Dedifferentiated amniotic fluid mesenchymal stem cell (primary cell): ENCODE measurements around the gene TSPAN9.

Source experiments
- DNase-seq: peaks from one replicate; pipeline ENCODE4 v3.0.0-alpha.2; 2016; ENCODE audit errors: extremely low spot score

TSPAN9 gene

DNA sequence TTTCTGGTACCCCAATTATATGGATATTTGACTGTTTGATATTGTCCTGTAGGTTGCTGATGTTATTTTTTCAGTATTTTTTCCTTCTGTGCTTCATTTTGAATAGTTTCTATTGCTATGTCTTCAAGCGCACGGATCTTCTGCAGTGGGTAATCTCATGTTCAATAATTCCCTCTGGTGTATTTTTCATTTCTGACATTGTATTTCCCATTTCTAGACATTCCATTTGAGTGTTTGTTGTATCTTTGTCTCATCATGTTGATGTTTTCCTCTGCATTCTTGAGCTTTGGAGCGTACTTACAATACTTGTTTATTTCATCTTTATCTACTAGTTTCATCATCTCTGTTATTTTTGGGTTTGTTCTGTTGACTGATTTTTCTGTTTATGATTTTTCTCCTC, 22.0 kb downstream of the TSPAN9 start:
- no peak for DNase-seq

DNA sequence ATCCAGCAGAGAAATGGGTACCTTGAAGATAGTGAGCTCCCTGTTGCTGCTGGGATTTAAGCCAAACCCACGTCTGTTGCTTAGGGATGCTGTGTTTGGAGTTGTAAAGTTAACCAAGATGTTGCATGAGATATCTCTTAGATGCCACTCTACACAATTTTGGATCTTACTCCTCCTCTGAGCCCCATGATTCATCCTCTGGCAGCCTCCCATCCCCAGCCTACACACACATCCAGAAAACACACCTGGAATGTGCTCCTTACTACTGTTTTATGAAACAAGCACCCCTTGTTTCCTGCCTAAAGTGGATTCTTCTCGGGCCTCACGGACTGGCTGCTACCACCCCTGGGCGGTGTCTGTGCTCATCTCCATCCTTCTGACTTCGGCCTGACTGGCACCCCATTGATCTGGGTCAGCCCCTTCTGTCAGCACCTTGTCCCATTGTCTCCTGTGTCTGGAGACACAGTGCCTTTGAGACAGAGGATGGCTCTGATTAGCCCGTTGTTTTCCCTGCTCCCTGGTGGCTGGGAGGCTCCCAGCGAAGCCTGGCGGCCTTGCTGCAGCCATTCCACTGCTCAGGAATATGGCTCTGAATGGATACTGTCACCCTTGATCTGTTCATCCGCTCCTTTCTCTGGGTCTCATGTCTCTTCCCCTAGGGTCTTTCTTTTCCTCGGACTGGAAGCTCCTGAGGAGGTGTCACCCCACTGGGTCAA, 24.3 kb downstream of the TSPAN9 start:
- DNase-seq = no peak

DNA sequence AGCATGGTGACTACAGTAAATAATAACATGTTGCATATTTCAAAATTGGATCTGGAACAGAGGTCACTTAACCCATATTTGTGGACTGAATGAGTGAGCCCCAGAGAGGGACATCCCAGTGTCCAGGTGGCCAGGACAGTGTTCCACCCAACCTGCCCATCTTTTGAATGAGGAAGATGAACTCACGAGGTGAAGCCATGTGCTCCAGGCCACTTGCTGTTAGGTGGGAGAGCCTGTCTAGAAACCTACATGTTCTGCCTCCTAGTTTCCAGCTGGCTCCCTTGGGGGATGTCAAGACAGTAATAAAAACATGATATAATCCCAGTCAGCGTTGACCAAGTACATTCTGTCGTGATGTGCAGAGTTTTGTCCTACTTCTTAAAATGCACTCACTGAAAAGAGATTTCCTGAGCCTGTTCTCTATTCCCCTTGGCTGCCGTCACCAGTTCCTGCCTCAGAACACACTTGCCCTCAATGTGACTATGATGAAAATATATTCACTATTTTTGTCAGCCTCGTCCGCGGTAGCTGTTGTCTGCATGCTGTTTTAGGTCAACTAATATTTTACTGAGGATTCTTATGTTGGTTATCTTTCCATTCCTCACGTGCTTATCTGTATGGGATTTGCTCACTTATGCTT, 25.7 kb downstream of the TSPAN9 start:
- DNase-seq = no peak

DNA sequence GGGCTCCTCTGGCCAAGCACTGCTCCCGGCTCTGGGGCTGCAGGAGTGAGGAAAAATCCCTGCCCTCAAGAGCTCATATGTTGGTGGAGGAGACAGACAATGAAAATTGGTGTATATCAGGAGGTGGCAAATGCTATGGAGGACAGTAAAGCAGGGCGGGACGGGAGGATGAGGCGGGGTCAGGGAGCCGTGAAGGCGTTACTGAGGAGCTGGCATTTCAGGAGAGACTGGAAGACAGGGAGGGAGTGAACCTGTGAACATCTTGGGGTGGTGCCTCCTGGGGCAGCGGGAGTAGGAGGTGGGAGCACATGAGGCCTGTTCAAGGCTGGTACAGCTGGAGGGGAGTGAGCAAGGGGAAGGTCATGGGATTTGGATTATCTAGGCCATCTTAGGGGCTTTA, 26.6 kb downstream of the TSPAN9 start:
- no peak for DNase-seq

DNA sequence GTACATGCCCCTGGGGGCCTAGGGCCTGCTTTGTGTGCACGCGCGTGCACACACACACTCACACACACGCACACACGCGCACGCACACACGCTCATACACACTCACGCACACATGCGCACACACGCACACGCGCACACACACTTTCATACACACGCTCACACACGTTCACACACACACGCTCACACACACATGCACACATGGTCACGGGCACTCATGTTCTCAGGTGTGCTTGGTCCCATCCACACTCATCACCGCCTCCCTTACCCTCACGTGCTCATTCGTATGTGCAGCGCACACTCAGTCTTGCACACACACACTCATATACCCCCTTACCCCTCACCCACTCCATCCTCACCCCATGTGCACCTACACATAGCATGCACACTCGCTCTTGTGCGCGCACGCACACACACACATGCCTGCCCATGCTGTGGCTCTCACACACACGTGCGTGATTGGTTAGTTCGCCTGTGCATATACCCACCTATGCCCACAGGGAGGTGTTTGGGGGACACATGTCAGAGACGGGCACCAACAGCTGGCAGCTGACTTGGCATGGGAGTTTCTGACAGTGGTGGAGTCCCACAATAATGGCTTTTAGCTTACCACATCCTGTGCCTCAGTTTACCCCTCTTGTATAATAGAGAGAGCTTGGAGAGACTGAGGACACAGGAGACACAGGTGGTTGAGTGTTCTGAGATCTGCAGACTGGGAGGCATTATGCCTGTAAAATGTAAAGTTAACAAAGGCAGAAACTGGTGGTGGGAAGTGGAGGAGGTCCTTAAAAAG, 28.7 kb downstream of the TSPAN9 start:
- no peak for DNase-seq

DNA sequence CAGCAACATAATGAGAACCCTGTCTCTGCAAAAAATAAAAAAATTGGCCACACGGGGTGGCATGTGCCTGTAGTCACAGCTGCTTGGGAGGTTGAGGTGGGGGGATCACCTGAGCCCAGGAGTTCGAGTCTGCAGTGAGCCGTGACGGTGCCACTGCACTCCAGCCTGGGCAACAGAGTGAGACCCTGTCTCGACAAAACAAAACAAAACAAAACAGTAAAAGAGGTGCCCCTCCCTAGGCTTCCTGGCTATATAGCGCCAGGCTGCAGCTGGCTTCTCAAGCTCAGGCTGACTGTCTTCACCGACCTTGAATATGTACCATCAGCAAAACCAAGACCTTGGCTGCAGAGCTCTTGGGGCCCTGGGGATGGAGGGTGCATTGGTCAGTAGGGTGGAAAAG, 29.4 kb downstream of the TSPAN9 start:
- DNase-seq = no peak

DNA sequence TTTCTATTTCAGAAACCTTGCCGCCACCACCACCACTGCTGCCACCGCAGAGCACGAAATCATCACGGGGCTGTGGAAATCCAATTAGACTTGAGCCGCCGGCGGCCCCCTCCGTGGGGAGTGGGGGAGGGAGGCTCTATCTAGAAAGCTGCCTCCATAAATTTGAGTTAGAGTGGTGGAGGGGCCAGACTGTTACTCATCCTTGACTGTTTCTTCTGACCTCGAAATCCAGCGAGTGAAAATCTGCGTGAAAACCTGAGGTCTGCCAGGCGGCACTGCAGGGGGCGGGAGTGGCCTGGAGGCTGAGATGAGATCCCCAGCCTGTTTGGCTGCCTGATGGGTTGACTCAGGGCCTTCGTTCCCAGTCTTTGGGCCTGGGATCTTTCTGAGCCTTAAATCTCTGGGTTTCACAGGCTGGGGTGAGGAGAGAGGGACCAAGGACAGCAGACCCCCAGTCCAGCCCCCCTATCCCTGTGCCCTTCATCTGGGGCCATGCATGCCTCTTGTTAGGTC, 29.9 kb downstream of the TSPAN9 start:
- DNase-seq = no peak

DNA sequence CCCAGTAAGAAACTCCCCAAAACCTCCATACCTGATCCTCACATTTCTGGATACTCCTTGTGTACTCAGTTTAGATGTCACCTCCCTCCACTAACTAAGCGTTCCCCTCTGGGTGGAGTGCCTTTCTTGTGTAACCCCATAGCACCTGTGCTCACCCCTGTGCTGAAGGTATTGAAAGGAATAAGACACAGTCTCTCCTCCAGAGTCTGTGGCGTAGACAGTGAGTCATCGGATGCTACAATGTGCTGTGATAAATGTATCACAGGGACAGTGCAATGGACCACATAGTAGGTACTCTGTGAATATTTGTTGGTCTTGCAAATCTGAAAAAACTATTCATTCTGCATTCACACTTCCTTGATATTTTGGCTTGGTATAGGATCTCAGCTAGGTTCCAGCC, 30.8 kb downstream of the TSPAN9 start:
- no peak for DNase-seq

DNA sequence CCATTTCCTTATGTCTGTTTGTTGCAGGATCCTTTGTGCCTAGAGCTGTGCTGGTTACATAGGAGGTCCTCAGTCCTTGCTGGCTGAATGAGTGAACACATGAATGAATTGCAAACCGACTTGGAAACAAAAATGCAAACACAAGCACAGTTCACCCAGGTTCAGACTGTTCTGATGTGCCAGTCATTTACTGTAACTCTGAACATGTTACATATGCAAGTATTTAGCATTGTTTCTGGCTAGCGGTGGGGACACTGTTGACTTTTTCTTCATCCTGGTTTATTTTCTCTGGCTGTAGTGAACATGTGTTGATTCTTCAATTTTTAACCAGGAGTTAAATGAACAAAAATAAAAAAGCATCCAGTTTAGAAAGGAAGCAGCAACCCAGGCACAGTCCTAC, 33.4 kb downstream of the TSPAN9 start:
- DNase-seq = no peak

DNA sequence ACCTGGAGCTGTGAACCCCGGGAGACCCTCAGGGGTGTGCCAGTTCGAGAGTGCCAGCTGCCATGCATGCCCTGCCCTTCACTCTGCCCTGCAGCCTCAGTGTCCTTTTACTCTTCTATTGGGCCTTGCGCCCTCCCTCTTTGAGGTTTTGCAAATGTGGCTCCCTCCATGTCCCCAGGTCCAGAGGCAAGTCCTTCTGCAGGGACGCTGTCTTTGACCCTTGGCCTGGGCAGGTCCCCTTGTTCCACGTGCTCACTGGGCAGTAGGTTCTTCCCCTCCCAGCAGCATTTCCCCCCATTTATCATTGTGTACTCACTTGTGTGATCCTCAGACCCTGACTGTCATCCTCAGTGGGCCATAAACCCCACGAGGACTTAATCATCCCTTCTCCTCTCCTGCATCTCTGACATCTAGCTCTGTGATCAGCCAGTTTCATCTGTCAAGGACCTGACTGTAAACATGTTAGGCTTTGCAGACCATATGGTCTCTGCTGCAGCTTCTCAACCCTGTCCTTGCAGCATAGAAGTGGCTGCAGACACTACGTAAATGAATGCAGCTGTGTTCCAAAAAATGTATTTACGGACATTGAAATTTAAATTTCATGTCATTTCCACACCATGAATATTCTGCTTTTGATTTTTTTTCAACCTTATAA, 36.6 kb downstream of the TSPAN9 start:
- no peak for DNase-seq

DNA sequence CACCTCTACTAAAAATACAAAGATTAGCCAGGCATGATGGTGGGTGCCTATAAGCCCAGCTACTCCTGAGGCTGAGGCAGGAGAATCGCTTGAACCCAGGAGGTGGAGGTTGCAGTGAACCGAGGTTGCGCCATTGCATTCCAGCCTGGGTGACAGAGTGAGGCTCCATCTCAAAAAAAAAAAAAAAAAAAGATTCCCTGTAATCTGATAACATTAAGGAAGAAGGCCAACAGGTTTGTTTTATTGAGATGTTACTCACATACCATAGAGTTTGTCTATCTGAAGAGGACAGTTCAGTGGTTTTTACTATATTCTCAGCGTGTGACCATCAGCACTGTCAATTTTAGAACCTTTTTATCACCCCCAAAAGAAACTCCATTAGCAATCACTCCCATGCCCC, 37.5 kb downstream of the TSPAN9 start:
- DNase-seq = no peak

DNA sequence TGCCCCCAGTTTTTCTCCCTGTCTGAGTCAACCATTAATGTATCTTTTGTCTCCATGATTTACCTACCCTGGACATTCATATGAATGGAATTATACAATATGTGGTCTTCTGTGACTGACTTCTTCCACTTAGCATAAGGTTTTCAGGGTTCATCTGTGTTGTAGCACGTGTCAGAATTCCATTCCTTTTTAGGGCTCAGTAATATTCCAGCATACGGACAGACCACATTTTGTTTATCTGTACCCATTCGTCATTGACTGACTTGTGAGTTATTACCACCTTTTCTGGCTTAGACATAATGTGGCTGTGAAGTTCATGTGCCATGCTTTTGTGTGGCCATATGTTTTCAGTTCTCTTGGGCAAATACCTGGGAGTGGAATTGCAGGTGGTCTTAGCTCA, 37.9 kb downstream of the TSPAN9 start:
- no peak for DNase-seq

DNA sequence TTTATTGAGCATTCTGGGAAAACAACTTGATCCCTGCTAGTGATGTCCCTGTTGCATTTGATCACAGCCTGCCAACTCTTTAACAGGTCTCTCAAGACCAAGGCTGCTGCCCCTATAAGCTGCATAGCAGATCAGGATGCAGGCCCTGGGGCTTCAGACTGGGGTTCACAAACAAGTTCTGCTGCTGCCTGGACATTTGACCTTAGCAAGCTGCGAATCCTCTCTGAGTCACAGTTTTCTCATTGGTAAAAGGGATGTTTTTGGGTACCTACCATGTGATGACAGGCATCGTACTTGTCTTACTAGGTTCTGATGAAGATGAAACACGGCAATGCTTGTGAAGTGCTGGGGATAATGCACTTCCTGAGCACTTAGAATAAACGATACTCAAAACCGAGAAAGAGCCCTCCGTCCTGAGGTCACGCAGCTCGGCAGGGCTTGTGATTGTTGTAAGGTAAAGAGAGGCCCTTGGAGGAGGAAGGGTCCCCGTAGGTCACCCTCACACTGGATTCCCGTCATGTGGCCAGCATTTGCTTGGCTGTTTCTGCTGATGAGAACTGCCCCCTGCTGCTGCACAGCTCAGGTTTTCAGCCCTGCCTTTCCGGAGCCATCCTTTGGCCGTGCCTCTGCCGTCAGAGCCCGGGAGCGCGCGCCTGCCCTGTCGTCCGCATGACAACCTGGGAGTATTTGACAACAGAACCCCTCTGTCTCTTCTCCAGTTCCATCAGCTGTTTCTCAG, 39.1 kb downstream of the TSPAN9 start:
- no peak for DNase-seq

DNA sequence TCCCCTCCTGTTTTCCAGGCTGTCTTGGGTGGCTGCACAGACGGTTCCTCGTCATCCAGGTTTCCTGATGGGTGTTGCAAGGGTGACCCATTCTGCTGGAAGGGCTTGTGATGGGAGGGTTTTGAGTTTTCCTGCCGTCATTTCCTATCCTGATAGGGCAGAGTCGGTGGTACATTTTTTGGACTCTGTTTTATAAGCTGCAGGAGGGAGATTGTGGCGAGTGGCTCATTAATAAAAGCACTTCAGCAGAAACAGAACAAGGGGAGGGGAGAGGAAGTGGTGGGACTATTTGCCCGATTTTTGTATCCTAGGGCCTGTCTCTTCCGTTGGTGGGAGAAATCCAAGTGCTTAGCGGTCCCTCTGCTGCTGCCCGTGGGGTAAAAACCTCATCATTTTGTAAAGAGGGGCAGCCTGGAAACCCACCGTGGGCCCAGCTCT, 40.0 kb downstream of the TSPAN9 start:
- no peak for DNase-seq

DNA sequence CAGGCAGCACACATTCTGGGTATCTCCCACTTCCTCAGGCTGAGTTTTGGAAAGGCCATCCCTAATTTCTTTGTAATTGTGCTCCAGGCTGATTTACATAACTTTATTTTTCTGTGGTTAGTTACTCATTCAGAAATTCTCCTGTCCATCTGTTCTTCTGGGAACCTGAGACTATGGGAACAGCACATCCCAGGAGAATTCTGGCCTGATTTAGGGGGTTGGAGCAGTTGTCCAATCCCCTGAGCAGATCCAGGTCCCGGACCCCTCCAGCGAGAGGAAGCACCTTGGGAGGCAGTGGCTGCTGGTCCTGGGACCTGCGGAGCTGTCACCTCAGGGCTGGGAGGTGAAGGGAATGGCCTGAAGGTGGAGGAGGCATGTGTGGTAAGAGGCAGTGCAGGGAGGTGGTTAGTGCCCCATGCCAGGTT, 40.4 kb downstream of the TSPAN9 start:
- peak; percentile 70 for DNase-seq

DNA sequence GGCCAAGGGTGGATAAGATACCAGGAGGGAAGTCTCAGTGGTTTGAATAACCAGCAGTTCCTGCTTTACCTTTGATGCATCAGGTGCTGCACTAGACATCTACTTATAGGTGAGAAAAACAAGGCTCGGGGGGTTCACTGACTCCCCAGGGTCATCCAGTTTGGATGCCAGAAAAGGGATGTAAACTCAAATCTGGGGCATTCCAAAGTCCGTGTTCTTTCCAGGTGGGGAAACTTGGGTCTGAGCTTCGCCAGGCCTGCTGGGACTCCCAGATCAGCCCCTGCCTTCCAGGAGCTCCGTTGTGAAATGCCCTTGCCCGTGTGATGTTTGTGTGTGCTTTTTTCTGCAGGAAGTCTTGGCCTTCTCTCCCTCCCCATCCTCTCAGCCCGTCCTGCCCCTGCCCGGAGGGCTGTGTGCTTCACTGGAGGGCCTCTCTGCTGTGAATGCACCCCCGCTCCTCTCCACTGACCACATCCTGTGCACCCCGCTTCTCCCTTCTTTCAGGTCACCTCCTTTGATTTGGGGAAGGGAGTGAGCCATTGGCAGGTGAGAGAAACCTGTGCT, 42.1 kb downstream of the TSPAN9 start:
- DNase-seq = no peak

DNA sequence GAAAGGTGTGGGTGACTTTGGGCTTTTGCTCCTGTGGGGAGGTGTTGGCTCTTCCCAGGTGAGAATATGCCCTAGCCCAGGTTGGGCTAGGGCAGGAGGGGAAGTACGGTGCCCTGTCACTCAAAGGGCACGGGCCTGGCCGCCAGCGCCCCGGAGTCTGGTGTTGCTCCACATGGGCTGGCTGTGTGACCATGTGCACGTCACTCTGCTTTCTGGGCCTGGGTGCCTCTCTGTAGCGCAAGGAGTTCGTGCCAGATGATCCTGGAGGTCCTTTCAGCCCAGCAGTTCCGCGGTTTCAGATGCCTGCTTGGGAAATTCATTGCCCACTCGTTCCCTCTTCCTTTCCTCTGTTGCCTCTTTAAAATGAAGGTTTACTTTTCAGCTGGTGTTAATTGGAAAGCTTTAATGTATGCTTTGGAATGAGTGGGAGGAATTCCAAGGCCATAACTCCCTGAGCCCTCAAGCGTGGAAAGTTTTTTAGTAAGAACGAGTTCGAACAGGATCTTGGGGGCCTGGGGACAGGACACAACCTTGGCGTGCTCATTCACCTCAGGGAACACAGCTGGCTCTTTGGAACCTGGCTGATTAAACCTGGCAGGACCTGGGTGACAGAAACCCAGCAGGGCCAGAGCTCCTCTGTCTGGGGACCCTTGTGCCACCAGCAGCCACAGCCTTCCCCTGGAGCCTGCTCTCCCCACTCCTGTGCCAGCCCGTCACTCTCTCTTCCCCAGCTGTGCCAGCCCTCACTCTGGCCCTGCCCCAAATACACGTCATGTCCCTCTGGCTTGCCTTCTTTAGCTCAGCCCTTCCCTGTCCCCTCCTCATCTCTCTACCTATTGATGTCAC, 42.8 kb downstream of the TSPAN9 start:
- DNase-seq = peak; percentile 30

DNA sequence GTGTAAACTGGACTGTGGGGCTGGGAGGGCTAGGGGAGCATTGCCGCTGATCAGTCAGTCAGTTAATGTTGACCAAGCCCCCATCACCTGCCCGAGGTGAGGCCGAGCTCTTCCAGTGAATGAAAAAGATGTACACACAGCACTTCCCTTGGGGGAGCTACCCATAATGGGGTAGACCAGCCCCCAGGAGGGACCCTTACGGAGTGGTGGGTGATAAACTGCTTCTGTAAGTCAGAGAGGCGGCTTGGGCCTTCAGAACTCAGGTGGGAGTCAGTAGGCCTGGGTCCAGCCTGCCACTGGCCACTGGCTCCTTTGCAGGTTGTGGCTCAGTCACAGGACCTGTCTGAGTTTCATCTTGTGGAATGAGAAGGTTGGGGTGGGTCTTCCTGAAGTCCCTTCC, 43.5 kb downstream of the TSPAN9 start:
- no peak for DNase-seq

DNA sequence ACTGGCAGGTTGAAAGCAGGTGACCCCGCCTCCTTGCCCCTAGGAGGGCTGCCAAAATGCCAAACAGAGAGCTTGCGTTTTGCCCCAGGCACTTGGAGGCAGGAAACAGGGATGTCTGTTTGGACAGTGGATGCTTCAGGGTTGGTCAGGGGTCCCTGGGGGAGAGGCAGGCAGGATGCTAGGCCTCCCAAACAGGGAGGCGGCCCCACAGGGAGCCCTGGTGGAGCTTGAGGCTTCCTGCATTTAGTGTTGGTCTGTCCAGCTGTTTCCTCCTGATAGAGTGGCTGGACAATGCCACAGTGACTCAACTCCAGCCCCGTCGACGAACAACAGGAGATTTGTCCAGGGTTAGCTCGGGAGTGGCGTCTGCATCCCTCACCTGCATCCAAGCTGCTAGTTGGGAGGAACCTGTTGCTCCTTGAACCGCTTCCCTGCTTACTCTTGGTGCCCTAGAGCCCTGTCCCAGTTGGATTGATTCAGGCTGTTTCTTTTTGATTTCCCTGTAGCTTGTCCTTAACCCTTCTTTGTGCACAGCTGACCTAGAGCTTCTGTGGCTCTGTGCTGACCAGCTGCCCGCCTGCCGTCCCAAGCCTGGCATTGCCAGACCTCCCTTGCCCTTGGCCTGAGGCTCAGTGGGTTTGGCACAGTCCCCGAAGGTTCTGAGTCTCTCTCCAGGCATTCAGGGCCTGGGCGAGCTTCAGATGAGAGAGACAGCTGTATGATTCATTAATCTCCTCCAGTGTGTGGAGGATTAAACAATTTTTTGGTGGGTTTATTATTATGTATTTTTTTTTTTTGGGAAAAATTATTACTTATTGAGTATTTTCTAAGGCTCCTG, 45.9 kb downstream of the TSPAN9 start:
- DNase-seq = peak; percentile 45
